Activated T-cell treated with anti-CD3 and anti-CD28 coated beads for 48 hours (primary cell): ENCODE measurements around the gene MAP2K2.

ENCODE experiments used
- DNase-seq: peaks from one replicate; pipeline ENCODE4 v3.0.0-alpha.2; 2020; ENCODE audit warnings: low read depth

MAP2K2 gene

DNA sequence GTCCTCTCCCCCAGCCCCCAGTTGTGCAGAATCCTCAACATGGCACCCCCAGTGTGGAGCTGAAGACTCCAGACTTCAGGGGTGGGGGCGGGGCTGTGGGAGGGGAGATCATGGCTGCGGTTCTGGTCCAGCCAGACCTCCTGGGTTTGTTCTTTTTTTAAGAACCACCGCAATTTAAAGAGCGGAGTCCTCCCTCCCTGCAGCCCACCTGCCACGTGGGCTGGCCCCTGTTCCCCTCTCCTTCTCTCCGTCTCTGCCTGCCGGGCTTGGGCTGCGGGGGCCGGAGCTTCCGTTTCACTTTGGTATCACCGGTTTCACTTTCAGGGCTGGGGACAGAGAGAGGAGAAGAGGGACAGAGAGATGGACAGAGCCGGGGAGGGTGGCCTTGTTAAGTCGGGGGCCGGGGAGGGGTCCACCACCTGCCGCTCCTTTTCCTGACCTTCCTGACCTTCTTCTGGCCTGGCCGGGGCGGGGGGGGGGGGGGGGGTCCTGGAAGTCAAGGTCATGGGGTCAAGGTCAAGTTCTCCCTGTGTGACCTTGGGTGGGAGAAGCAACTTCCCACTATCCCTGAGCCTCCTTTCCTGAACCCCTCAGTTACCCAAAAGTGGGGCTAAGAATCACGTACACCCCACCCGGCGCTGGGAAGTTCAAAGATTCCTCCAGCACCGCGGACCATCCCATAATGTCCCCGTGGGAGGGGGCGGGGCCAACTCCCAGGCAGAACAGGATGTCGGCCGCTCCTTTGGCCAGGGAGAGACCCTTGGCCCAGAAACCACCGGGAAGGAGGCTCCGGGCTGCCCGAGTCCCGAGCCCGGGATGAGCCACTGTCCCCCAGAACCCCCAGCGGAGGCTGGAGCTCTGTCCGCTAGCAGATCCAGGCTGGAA lies 45.9 kb downstream of the MAP2K2 start:
- DNase-seq: no peak

DNA sequence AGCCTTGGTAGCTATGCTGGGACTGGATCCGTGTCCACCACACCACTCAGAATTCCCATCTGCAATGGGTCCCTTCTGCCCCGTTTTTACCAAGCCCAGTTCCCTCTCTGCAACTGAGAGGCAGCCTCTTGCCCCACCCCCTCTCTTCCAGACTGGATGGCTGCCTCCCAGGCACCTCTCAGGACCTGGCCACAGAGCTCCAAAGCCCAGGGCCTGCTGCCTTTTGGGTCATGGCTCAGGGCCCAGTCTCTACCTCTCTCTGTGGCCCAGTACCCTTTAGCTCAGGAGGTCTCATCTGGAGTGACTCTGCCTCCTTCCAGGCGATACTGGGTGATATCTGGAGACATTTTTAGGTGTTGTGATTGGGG lies 46.9 kb downstream of the MAP2K2 start:
- no peak for DNase-seq

DNA sequence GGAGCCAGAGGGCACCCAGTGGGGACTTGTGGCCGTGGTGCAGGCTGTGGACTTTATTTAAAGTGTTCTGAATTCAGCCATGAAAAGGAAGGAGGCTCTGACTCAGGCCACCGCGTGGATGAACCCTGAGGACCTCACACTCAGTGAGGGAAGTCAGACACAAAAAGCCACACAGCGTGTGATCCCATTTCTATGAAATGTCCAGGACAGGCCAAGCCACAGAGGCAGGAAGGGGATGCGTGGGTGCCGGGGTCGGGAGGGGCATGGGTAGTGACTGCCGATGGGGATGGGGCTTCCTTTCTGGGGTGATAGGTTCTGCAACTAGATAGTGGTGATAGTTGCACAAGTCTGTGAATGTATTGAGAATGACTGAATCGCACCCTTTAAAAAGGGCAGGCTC lies 48.5 kb downstream of the MAP2K2 start:
- no peak for DNase-seq

DNA sequence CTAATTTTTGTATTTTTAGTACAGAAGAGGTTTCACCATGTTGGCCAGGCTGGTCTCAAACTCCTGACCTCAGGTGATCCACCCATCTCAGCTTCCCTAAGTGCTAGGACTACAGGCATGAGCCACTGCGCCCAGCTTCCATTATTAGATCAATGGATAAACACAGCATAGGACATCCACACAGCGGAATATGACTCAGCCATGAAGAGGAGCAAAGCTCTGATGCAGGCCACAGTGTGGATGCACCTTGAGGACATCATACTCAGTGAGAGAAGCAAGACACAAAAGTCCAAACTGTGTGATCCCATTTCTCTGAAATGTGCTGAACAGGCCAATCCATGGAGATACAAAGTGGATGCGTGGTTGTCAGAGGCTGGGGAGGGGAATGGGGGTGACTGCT lies 52.3 kb downstream of the MAP2K2 start:
- no peak for DNase-seq

DNA sequence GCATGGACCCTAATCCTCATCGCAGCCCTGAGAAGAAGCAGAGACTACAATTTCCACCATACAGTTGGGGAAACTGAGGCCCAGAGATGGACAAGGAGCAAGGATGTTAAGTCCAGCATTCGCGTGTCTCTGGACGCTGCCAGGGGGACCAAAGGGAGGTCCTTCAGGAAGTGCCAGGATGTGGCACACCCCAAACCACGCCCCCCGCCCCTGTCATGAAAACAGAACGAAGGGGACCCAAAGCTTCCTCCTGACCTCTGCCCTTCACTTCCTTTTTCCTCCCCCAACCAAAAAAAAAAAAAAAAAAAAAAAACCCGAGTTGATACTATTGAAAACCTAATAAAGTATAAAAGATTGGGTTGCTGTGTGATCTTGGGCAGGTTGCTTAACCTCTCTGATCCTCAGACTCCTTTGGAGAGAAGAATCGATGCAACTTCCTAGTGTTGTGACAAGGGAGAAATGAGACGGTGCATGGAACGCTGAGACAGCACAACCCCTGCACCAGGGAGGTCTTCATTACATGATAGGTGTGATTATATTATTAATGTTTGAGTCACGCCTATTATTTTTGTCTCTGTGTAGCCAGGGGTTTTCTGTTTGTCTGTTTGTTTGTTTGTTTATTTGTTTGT lies 54.5 kb downstream of the MAP2K2 start:
- no peak for DNase-seq

DNA sequence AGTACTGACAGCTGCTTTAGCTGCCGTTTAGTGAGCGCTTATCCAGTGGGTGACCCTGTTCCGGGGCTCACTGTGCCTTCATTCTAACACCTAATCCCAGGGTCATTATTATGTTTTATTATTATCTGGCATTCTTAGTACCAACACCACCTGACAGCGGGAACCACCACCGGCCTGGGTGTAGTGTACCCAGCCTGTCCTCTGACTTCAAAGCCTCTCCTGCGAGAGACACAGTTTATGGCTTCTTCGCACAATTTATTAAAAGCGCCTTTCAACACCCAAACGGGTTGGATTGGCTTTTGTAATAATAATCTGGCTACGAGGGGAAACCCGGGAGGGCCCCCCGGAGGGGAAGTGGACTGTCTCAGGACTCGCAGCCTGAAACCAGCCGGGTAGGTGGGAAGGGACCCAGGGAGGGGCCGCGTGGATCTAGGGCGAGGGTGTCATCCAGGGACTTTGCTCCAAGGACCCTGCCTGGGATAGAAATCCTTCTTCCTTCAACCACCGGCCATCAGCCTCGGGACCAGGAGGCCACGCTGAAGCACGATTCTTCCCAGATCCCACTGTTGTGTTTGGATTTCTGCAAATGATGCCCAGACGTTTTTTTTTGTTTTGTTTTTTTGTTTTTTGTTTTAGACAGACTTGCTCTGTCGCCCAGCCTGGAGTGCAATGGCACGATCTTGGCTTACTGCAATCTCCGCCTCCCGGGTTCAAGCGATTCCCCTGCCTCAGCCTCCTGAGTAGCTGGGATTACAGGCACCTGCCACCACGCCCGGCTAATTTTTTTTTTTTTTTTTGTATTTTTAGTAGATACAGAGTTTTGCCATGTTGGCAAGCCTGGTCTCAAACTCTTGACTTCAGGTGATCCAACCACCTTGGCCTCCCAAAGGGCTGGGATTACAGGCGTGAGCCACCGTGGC lies 55.6 kb downstream of the MAP2K2 start:
- no peak for DNase-seq

DNA sequence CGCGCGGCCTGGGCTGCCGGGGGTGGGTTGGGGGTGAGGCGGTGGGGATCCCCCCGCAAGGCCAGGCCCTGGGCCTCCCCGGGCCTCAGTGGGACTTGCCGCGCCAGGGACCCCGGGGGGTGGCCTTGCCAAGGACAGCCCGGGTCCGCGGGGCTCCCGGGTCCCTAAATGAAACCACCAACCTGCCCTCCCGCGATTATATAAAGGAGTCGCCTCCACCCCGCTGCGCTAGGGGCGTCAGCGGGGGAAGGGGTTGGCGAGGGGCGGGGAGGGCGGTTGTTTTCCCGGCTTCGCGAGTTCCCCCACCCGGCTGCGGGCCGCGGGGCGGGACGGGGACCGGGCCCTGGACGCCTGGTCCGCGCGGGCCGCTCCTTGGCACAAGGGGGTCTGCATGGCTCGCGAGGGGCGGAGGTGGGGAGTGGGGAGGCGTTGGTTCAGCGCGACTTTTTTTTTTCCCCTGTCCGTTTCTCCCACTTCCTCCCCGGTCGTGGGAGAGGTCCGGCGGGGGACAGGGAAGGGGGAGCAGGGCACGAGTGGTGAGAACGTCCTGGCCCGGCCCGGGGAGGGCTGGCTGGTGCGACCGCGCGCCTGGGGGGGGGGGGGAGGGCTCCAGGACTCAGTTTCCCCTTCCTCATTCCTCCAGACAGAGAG lies 56.4 kb downstream of the MAP2K2 start:
- no peak for DNase-seq

DNA sequence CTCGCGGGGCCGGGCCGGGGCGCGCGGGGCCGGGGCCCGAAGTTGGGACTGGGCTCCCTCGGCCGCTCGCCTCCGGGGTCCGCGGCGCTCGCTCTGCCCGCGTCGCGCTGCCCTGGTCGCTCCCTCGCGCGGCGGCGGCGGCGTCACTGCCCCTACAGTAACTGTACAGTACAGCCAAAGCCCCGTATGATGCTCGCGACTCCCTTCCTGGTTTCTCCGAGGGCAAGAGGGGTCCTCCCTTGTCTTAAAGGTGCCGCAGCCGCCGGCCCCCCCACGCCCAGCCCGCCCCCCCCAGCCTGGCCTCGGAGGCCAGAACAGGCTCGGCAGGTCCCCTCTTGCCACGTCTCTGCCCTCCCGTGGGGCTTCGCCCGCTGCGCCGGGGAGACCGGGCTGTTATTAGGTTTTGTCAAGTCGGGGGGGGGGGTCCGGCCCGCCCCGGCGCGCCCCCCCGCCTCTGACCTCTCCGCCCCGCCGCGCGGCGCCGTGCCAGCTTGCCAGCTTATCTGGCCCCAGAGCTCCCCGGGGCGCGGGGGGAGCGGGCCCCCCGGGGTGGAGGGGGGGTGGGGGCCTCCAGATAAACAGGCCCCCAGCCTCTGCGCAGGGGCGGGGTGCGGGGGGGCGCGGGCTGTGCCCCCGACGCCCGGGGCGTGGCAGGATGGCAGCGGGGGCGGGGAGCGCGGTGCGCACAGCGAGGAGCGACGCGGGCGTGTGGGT lies 57.1 kb downstream of the MAP2K2 start, which contains the start of gene ZBTB7A:
ZBTB7A (minus strand) TSS at position 218 of the 714 bp plus-strand sequence. CDS start 11,667 bp downstream, outside the sequence.
- peak; percentile 62 for DNase-seq

DNA sequence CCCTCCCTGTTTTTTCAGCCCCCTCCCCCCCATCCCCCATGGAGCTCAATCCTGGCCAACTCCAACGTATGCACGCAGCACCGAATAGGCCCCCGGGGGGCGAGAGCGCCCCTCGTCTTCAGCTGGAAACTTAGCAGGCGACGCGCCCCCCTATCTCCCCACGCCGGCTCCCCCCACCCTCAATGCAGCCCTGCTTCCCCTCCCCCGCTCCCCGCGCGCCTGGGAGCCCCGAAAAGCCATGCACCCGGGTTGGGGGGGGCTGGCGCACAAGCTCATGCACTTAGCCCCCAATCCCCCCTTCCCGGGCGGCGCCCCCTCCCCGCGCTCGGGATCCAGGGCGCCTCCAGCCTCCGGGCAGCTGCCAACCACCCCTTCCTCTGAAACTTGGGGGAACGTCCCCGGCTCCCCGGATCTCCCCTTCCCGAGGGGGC lies 57.7 kb downstream of the MAP2K2 start:
- DNase-seq: no peak

DNA sequence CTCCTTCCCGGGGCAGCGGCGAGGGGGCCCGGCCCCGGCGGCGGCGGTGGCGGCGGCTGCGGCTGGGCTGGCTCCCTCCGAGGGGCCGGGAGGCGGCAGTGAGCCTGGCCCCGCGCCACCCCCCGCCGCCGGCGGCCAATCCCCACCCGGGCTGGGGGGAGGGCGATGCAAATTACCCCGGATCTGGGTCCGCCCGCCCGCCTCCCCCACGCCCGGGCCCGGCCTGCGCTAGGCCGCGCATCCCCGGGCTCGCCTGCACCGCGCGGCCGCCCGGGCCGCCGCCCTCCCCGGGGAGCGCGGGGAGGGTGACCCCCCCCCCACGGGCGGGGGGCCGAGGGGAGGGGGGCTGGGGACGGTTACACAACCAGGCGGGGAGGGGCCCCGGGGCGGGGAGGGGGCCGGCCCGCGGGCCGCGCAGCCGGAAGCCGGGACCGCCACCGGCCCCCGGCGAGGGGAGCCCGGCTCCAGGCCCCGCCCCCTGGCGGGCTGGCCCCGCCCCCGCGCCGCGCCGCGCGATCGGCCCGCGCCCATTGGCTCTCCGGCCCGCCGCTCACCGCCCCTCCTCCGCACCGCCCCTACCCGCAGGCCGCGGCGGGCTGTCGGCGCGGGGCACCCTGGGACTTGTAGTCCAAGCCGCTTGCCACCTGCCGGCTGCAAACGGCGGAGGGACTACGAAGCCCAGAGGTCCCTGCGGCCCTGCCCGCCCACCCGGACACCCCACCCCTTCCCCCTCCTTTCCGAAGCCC lies 58.3 kb downstream of the MAP2K2 start:
- peak; percentile 98 for DNase-seq

DNA sequence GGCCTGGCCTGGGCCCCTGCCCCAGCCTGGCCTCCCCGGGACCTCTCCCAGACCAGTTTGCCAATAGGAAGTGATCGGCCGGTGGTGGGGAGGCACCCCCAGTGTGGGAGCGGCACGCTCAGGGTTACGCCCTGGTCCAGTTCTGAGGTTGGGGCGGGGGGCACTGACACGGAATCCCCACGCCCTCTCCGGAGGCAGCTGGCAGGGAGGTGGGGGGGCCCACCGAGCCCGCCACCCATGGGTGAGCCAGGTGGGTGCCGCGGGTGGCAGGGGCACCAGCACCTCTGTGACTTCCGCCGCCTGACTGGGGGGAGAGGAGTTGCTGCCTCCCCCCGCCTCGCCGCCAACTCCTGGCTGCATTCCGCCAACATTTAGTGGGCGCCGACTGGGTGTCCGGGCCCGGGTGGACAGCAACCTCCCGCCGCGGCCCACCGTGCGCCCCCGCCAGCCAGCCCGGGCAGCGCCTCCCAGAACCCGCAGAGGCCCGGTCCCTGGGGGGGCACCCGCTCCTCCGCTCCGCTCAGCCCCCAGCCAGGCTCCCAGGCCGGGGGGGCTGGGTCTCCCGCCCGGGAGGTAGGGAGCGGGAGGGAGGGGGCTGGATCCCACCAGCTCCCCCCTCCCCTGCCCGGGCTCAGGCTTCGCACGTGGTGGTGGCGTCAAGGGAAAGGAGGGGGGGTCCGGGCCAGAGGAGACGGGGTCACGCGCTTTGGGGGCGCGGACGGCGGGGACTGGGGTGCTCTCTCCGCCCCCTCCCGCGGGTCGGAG lies 59.2 kb downstream of the MAP2K2 start:
- DNase-seq: no peak

DNA sequence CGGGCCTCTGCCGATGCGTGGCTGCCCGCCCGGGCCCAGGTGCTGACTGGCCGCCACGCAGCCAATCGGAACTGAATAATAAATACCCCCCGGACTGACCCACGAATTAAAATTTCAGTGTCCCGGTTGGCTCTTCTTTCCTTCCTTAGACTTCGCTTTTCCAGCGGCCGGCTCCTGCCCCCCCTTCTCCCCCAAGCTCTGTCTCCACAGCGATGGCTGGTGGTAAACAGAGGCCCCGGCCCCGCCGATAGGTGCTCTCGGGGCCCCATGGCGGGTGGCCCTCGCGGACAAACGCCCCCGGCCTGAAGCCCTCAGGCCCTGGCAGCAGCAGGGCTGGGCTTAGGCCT lies 59.8 kb downstream of the MAP2K2 start:
- no peak for DNase-seq

DNA sequence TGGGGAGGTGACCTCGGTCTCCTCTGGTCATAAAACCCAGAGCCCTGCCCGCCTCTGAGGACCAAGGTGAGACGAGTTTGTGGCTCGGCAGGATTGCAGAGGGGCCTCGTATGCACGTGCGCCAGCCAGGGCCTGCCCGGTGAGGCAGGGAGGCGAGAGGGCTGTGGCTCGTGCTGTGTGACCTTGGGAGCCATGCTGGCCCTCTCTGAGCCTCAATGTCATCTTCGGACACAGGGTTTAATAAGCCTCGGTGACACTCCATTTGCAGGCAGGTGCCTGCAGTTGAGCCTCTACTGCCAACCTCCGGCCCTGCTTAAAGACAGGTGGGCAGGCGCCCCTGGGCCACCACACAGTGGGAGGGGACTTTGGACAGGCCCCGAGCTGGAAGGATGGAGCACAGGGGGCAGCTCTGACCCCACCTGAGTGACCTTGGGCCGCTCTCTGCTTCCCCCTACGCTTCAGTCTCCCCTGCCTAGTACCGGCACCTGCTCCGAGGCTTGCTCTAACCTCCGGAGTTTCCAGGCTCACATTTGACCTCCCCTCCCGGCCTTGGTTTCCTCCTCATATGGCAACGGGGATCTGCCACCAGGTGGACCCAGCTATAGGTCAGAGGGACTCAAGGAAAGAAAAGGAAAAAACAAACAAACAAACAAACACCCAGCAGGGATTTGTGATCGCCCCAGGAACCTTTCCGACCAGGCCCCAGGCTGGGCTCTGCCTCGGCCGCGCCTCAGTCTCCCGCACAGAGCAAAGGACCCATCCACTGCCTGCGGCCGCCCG lies 60.4 kb downstream of the MAP2K2 start:
- no peak for DNase-seq

DNA sequence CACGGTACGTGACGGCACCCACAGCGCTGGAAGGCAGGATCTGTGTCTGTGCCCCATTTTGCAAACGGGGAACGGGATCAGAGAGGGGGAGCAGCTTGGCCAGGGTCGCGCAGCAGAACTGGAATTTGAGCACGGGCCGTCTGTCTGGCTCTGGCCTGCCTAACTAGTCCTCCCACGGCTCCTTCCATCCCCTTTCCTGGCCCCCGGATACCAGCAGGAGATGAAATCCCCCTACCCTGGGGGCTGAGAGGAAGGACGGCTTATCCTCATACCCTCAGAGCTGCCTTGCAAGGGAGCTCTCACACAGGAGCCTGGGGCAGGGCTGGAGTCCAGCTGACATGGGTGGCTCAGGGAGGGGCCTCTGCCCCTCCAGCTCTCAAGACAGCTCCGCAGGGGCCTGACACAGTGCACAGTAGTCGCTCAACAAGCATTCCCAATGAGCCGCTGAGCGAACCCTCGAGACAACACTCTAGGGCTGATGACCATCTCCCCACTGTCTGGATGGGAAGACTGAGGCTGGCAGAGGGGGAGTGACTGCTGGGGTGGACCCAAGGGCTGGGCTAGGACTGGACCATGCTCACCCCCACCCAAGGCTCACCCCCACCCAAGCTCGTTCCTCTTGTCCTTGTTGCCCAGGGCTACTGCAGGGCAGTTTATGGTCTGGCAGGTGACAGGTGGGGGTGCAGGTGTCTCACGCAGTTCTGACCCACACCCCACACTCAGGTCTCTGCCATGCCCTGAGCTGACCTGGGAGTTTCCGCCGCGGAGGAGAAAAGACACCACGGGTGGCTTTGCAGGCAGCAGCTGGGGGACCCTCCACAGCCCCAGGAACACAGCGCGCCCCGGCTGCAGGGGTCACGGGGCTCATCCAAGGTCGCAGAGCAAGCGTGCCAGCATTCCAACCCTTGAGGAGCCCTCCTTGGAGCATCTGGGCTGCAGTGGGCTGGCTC lies 61.2 kb downstream of the MAP2K2 start:
- DNase-seq: no peak

DNA sequence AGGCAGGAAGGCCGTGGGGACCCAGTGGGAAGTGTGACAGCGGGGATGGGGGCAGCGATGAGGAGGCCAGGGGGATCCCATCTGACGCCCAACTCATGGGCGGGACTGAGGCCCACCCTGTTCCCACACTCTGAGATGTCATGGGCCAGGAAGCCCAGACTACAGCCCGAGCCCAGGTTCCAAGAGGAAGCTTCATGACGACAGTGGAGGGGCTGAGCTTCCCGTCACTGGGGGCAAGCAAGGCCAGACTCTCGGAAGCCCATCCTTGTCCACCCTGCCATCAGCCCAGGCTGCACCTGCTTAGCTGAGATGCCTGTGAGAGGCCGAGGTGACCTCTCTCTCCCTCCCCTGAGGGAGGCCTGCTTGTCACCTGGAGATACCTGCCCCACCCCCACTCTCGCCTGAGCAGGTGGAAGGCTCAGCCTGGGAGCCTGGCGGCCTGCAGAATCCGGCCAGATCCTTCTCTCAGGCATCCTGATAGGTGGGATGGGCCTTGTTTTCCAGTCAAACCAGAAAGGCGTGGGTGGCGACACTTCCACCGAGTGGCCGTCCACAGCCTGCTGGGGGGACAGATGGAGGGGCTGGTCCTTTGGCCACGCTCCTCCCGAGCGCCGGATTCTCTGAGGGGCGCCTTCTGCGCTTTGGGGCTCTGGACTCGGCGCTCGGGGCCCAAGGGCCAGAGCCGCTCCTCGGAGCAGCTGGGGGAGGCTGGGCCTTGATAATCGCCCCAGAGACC lies 62.1 kb downstream of the MAP2K2 start:
- DNase-seq: no peak

DNA sequence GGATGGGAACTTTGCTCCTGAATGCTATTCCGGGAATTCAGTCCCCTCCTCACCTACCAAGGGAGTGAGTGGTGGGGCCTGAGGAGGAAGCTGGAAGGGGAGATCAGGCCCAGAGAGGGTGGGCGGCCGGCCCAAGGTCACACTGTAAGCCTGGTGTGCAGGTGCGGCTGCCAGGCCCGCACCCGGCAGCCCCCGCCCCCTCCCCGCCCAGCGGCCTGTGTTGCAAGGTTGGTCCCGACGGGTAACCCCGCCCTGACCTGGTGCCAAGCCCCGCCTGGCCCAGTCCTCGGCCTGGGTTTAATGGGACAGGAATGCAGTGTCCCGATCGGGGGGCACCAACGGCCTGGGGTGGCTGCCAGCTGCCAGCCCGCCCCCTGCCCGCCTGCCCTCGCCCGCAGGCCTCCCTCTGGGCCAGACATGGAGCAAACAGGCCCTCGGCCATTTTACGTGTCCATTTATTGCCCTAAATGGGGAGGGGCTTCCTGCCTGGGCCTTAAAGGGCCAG lies 62.7 kb downstream of the MAP2K2 start:
- DNase-seq: no peak

DNA sequence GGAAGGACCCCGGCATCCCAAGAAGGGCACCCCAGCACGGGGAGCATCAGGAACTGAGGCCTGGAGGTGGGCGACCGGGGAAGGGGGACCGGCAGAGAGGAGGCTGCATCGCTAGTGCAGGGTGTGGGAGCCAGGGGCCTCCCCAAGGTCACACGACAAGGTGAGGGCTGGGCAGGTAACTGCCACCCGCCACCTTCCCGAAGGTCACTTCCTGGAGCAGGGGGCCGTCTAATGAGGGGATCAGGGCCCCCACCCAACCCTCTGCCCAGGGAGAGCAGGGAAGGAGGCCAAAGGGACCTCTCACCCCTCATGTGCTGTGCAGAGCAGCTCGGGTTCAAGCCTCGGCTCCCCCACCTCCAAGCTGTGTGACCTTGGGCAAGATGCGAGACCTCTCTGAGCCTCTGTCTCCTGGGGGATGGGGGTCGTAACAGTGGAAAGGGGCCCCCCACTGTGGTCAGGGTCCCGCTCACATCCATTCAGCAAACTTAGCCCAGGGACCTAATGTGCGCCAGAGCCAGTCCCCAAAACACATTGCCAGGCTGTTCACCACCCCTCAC lies 63.2 kb downstream of the MAP2K2 start:
- DNase-seq: no peak
